HG03439 (cell line): Measurements from ENCODE around the gene OS9.

Experiments used
- ATAC-seq: cut with Tn5 transposase; IDR thresholded peaks from one replicate; pipeline ENCODE4 v1.9.1; 2021; ENCODE audit warnings: mild to moderate bottlenecking, moderate library complexity; ENCODE audit not compliant: unreplicated experiment

Gene OS9

DNA sequence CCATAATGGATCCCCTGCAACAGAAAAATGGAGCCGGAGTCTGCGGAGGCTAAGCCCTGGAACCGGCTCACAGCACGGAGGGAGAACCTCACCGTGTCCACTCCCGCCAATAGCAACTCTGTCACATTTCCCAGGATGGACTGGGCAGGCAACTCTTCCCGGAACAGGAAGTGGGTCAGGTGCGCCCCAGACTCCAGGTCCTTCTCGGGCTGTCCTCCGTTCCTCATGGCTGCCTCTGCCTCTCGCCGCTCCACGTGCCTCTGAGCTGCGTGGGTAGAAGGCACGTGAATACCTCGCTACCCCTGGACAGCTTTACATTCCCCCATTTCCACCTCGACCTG, 70.7 kb downstream of the OS9 start:
- ATAC-seq = peak; percentile 5

DNA sequence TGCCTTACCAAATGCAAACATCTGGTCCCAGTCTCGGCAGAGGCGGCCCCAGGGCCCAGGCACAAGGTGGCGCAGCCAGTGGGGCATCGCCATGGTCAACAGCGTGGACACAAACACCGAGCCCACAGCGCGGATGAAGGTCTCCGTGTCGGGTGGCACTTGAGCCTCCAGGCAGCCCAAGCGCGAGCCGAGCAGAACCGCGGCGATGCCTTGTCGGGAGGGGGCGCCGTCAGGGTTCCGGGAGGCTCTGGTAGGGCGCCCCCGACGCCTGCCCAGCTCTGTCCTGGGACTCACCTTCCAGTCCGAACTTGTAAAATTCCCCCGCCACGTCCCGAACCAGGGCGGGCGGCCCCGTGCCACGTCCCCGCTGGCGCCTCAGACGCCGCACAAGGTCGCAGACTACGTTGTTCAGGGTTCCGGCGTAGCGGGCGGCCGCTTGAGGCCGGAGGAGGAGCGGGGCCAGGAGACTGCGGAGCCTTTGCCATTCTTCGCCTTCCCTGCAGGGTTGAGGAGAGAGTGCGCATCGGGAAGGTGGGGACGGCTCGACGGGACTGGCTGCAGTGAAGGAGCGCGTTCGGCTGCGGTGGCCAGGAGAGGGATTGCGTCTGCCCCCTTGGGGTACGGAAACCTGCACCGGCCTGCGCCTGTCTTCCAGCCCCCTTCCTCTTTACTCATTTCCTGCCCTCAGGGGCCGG, 71.2 kb downstream of the OS9 start:
- peak; percentile 63 for ATAC-seq

DNA sequence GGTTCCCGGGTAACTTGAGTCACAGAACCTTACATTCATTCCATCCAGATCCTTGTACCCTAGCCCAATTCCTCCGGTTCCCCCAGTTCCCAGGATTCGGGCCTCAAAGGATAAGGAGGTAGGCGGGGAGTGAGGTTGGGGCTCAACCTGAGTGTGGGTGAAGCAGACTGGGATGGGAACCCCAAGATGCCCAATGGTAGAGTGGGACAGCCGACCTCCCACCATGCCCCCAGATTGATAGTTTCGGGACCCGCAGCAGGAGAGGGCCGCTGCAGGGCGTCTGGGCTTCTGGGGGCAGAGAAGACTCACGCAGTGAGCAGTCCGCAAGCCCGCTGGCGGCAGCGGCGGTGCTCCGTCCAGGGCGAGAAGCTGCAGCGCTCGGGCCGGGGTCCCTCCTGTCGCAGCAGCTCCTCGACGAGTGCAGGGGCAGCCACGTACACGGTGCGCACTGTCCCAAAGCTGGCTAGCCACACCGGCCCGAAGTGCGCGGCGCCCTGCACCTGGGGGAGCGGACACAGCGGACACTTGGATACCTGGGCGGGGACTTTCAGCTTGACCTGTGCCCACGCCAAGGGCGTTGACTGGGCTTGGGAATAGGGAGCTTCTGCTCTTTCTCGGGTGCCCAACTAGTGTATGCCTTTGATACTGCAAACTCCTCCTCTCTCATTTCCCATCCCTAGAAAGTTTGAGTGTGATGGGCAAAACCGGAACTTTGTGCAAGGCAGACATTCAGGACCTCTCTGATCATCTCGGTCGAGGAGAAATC, 71.9 kb downstream of the OS9 start:
- no peak for ATAC-seq

DNA sequence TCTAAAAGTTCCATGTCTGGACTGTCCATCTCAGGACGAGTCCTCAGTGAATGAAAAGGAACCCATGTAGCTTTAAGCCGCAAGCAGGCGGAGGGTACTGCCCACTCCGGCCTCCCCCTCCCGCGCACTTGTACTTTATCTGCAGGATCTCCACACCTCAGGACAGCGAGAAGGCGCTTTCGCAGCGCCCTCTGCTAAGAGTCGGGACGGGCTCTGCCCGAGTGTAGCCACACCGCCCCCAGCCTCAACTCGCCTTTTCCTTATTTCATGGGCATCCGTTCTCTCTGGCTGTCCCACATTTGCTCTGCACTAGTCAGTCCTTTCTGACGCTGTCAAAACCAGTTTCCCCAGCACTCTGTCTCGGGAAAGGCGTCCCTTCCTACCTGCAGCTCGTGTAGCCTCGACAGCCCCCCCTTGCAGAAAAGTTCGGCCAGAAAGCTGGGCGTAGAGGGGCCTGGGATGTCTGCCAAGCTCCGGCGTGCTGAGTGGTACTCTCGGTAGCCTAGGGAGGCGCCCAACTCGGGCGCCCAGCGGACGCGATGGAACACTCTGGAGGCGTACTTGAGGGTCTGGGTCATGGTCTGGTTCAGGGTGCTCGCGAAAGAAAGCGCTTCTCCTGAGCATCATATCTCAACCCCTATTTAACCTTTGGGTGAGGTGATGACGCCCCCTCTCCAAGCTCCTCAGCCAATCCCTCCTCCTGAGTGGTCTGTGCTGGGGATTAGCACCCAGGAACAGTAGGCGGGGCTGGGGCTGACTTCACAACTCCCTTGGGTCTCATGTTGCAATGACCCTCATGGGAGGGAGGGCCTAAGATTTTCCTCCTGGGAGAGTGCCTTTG, 72.8 kb downstream of the OS9 start, which contains the start of gene CYP27B1:
Gene CYP27B1 (minus strand): TSS at position 615 of the 841 bp plus-strand sequence. CDS start 37 bp downstream, at position 578.
- no peak for ATAC-seq

DNA sequence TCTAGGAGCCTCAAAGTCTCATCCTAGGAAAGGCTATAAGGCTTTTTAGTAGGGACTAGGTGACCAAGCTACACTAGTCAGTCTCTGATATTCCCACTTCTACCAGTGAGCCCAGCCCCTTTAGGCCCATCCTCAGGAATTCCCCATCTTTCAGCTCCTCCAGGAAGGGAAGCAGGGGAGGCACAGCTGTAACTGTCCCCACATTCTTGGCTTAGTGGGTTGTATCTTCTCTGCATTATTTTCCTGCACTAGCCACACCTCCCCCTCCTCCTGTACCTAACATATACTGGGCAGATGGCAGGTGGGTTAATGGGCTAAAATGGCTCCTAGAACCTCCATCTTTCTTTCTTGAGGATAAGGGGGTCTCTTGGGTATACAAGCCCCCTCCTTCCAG, 73.4 kb downstream of the OS9 start:
- ATAC-seq = no peak

- no peak for ATAC-seq
These were observed 73.9 kb downstream of the OS9 start for GRCh38 chr12:57767876-57768275.

DNA sequence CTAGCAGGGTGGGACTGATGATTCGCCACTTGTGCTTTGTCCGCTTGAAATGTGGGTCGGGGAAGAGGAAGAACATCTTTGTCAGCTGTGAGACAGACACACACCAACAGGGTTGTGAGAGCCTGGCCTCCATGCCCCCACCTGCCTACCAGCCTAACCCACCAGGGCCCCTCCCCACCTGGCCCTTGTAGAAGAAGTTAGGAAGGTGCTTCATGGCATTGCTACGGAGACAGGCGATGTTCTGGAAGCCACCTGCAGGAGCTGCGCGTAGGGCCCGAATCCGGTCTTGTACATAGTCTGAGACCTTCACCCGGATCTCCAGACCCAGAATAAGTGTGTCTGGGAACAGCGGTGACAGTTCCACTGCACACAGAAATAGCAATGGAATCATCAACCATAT, 75.7 kb downstream of the OS9 start:
- ATAC-seq = no peak

DNA sequence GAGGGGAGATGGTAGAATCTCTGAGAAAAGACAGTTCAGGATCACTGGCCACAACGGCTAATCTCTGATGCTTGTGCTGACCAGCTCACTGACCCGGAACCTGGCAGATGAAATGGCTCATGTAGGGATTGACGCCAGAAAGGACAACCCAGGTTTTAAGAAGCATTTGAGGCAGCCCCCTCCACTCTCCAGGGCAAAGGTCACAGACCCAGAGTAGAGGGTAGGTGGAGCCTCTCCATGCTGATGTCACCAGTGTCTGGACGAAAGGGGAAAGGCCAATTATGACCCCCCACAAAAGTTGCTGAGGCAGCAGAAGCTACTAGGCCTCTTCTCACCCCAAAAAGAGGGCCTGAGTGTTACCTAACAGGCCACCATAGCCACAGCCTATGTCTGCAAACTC, 76.8 kb downstream of the OS9 start:
- ATAC-seq = no peak
